HepG2 (cell line): ENCODE measurements around the gene ZNF780B. TPM values are rescaled to one million over a fixed set of nuclear protein-coding genes. Genes with fewer than 3 reads are reported as not detected.
A peak's percentile ranks its signal among the peaks of the same experiment; 100 is the strongest.

Source experiments
- ATAC-seq: fragments of 200-7000 bp; cut with Tn5 transposase; 3 replicates; pipeline ENCODE4 v1.9.1; 2020; ENCODE audit warnings: mild to moderate bottlenecking, moderate library complexity
- BruUV-seq: library from RNA; stranded (reverse); fragments of 400-500 nt; replicated peaks from 2 replicates; lab custom pipeline; 2021; lab: Mats Ljungman, UMichigan
- CTCF ChIA-PET: fragments of 300-600 bp; formaldehyde crosslinking; extraction: SDS; loops from one replicate; lab custom pipeline; 2021; ENCODE audit warnings: low total read pairs, inconsistent platforms, low intra/inter-chr PET ratio; lab: Yijun Ruan, JAX
- POLR2A ChIA-PET: fragments of 350-600 bp; sonication (Branson Sonifier 250); formaldehyde crosslinking; loops from one replicate; lab custom pipeline; 2020; ENCODE audit warnings: antibody characterized with exemption, inconsistent platforms; lab: Yijun Ruan, JAX
- DNase-seq: peaks from one replicate; pipeline ENCODE4 v3.0.0-alpha.2; 2015; ENCODE audit warnings: low spot score
- FAIRE-seq: peaks from 3 replicates; lab custom pipeline; 2011; peaks lifted over from hg19 to GRCh38; lab: Jason Lieb, UNC
- H2AFZ ChIP-seq: one replicate; pipeline ENCODE4 v1.6.1; 2011; ENCODE audit warnings: low read length, inconsistent platforms
- H3K27ac ChIP-seq: fragments of 300-600 bp; 3 replicates; pipeline ENCODE4 v1.8.0; 2011; ENCODE audit warnings: mixed run types, mild to moderate bottlenecking, mixed read lengths, low read length, inconsistent platforms; ENCODE audit not compliant: insufficient read depth; ENCODE audit errors: extremely low read length
- H3K27me3 ChIP-seq, 2 experiments: fragments of 200-600 bp in 1 of 2; 2 replicates in 1 of 2; 3 replicates in 1 of 2; pipeline versions ENCODE4 v1.6.0 to v1.8.0; 2011; ENCODE audit warnings: low read length in 2 of 2, mild to moderate bottlenecking in 2 of 2, moderate library complexity in 2 of 2, inconsistent platforms in 1 of 2; ENCODE audit not compliant: insufficient read depth in 2 of 2, control insufficient read depth in 1 of 2
- H3K36me3 ChIP-seq, 2 experiments: fragments of 200-600 bp in 1 of 2; replicated peaks in 1 of 2; 2 replicates in 1 of 2; 3 replicates in 1 of 2; pipeline versions ENCODE4 v1.5.1 to v1.8.0; 2011; ENCODE audit warnings: low read length in 2 of 2, inconsistent platforms in 1 of 2; ENCODE audit not compliant: insufficient read depth in 2 of 2, control insufficient read depth in 1 of 2
- H3K4me1 ChIP-seq: 2 replicates; pipeline ENCODE4 v1.5.1; 2012; ENCODE audit warnings: low read length, inconsistent platforms; ENCODE audit not compliant: insufficient read depth
- H3K4me2 ChIP-seq: 2 replicates; pipeline ENCODE4 v1.6.0; 2011; ENCODE audit warnings: low read depth, low read length, inconsistent platforms
- H3K4me3 ChIP-seq, 3 experiments: fragments of 200-600 bp in 1 of 3; sonication (generic), shearing (Covaris generic) in 1 of 3; replicated peaks in 1 of 3; 2 replicates each; pipeline ENCODE4 v1.5.1; 2011 to 2016; ENCODE audit warnings: low read length in 3 of 3, inconsistent platforms in 2 of 3, low read depth in 2 of 3, mild to moderate bottlenecking in 2 of 3, control low read depth in 1 of 3, mixed read lengths in 1 of 3; ENCODE audit not compliant: insufficient read depth in 1 of 3
- H3K79me2 ChIP-seq: one replicate; pipeline ENCODE4 v1.6.1; 2011; ENCODE audit warnings: low read length, inconsistent platforms; ENCODE audit not compliant: insufficient read depth
- H3K9ac ChIP-seq: 2 replicates; pipeline ENCODE4 v1.6.0; 2011; ENCODE audit warnings: mild to moderate bottlenecking, low read depth, low read length, inconsistent platforms; ENCODE audit not compliant: insufficient read depth
- H3K9me3 ChIP-seq: 2 replicates; pipeline ENCODE4 v1.5.1; 2012; ENCODE audit warnings: mild to moderate bottlenecking, low read length
- H4K20me1 ChIP-seq: 2 replicates; pipeline ENCODE4 v1.6.0; 2011; ENCODE audit warnings: inconsistent platforms, mild to moderate bottlenecking, low read length, moderate library complexity; ENCODE audit not compliant: insufficient read depth
- CBX2 ChIP-seq, 2 experiments: fragments of 200-600 bp in 1 of 2; sonication (generic); formaldehyde crosslinking in 1 of 2; IDR thresholded peaks; 2 replicates each; pipeline versions ENCODE4 v1.7.0 to v1.8.1; 2018 to 2022; ENCODE audit warnings: low read depth in 2 of 2, low read length in 1 of 2, mild to moderate bottlenecking in 1 of 2, missing genetic modification reagents in 1 of 2
- GTF2F1 ChIP-seq: fragments of 150-350 bp; IDR thresholded peaks from 2 replicates; pipeline ENCODE4 v1.6.1; 2014; ENCODE audit warnings: low read length
- LRRFIP1 ChIP-seq: sonication (generic); formaldehyde crosslinking; conservative IDR thresholded peaks from 2 replicates; pipeline ENCODE4 v1.4.0; 2020; ENCODE audit warnings: missing genetic modification reagents
- MXD3 ChIP-seq: IDR thresholded peaks from 2 replicates; pipeline ENCODE4 v1.6.1; 2016; ENCODE audit warnings: mild to moderate bottlenecking, missing biosample characterization, missing genetic modification reagents
- PATZ1 ChIP-seq: sonication (generic); formaldehyde crosslinking; IDR thresholded peaks from 2 replicates; pipeline ENCODE4 v1.4.0; 2020; ENCODE audit warnings: missing genetic modification reagents
- SOX13 ChIP-seq, 3 experiments: fragments of 450-650 bp in 1 of 3; sonication (generic) in 1 of 3; formaldehyde crosslinking in 1 of 3; IDR thresholded peaks in 2 of 3; conservative IDR thresholded peaks in 1 of 3; 2 replicates each; pipeline versions ENCODE4 v1.5.0 to v1.6.1; 2016 to 2020; ENCODE audit warnings: antibody characterized with exemption in 1 of 3, mild to moderate bottlenecking in 1 of 3, missing compliant biosample characterization in 1 of 3, missing genetic modification reagents in 1 of 3, moderate library complexity in 1 of 3
- ZNF136 ChIP-seq: sonication (generic); formaldehyde crosslinking; IDR thresholded peaks from 2 replicates; pipeline ENCODE4 v1.8.1; 2022; ENCODE audit warnings: low read depth, mild to moderate bottlenecking, moderate library complexity, missing genetic modification reagents
- ZNF274 ChIP-seq: sonication (generic); formaldehyde crosslinking; IDR thresholded peaks from 2 replicates; pipeline ENCODE4 v1.5.1; 2020; ENCODE audit warnings: mild to moderate bottlenecking, missing genetic modification reagents
- ZNF30 ChIP-seq: sonication (generic); formaldehyde crosslinking; IDR thresholded peaks from 2 replicates; pipeline ENCODE4 v1.5.0; 2020; ENCODE audit warnings: mild to moderate bottlenecking, missing genetic modification reagents
- ZNF451 ChIP-seq: sonication (generic); formaldehyde crosslinking; IDR thresholded peaks from 2 replicates; pipeline ENCODE4 v1.5.0; 2020; ENCODE audit warnings: mild to moderate bottlenecking, missing genetic modification reagents
- WGBS: methylation state at CpG from one replicate; pipeline ENCODE4 v1.1.6; 2017; ENCODE audit warnings: low lambda C conversion rate; 5-methylcytosine and 5-hydroxymethylcytosine counted together
- in situ Hi-C: cut with HindIII; loops from 2 replicates; pipeline ENCODE4 v1.10.0; 2017; ENCODE audit warnings: low pct_unique_long_range_greater_than_20kb; ENCODE audit not compliant: extremely low pct_ligation_motif_present
- intact Hi-C: fragments of 100-400 bp; cut with micrococcal nuclease; formaldehyde crosslinking; loops from one replicate; pipeline ENCODE4 v1.10.0; 2022; ENCODE audit not compliant: unreplicated experiment
- polyA plus RNA-seq, 8 experiments: library from polyadenylated mRNA; depleted of rRNA in 3 of 8; stranded (reverse) in 7 of 8; unstranded in 1 of 8; fragments of >200 nt; fragmentation: Illumina TruSeq in 4 of 8; extraction: Trizol in 4 of 8; gene quantifications; 2 replicates each; pipeline versions ENCODE4 v1.2.1 to v1.2.3, GENCODE V29; 2011 to 2016; ENCODE audit warnings: low read depth in 4 of 8, missing spikeins in 1 of 8, mixed read lengths in 1 of 8; ENCODE audit not compliant: insufficient read depth in 1 of 8
- total RNA-seq, 5 experiments: library from RNA; depleted of rRNA; stranded (reverse); fragments of >200 nt; fragmentation: Illumina TruSeq; extraction: Trizol; gene quantifications; 2 replicates each; pipeline ENCODE4 v1.2.3, GENCODE V29; 2016; ENCODE audit warnings: low read depth in 1 of 5
- TF ChIP-seq, protein P1 (sequence below): sonication (generic); formaldehyde crosslinking; IDR thresholded peaks from 2 replicates; pipeline ENCODE4 v1.8.1; 2023; ENCODE audit warnings: mild to moderate bottlenecking, missing genetic modification reagents, borderline replicate concordance

ZNF780B gene
- total and polyA plus RNA-seq, 2 of the 13 experiments (the other 11 are each of a cell fraction or from before 2014, with no cell fraction given) = 6.6 to 21.9 TPM

DNA sequence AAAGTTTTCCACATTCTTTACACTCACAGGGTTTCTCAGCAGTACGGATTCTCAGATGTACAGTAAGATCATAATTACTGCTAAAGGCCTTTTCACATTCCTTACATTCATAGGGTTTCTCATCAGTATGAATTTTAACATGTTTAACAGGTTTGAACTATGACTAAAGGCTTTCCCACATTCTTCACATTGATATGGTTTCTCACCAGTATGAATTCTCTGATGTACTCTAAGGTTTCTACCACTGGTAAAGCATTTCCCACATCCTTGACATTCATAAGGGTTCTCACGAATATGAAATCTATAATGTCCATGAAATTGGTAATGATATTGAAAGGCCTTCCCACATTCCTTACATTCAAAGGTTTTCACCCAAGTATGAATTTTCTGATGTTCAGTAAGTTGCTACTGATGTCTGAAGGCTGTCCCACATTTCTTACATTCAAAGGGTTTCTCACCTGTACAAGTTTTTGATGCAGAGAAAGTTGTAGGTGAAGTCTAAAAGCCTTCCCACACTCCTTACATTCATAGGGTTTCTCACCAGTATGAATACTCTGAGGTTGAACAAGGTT, 22.0 kb downstream of the ZNF780B start:
- ChIA-PET POLR2A (no interaction called here), CTCF (no interaction called here)
- H3K4me1 ChIP-seq = no peaks in the 10 kb centered on the region
- no peak for FAIRE-seq
- H3K79me2 ChIP-seq = no peaks in the 10 kb centered on the region
- H4K20me1 ChIP-seq = no peaks in the 10 kb centered on the region
- no peak for ATAC-seq
- no peak overlapping the region for H3K27ac ChIP-seq
- no TSS peak for BruUV-seq
- H2AFZ ChIP-seq = no peak overlapping the region
- H3K4me2 ChIP-seq = no peak overlapping the region
- H3K4me3 ChIP-seq = no peak overlapping the region
- TF ChIP-seq ZNF136 (CRISPR knock-in tag) = no peak
- no peak for TF ChIP-seq LRRFIP1
- TF ChIP-seq, protein P1, sequence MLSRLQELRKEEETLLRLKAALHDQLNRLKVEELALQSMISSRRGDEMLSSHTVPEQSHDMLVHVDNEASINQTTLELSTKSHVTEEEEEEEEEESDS (CRISPR knock-in tag) = no peak
- peak; percentile 50; the same call in 1 of the 2 replicates for TF ChIP-seq ZNF274
- DNase-seq = no peak
- H3K27me3 ChIP-seq = no peaks in the 10 kb centered on the region
- peaks cover 73% of the 10 kb centered on the region for H3K9me3 ChIP-seq
- intact Hi-C loops = no loop called here
- H3K9ac ChIP-seq = no peak overlapping the region
- in situ Hi-C loops = no loop called here
- 96% methylated on average over 2 of the region's 2 CpGs for WGBS
- no peaks in the 10 kb centered on the region; a peak in 1 of 5 replicates for H3K36me3 ChIP-seq

GRCh38 chr19:40026597-40026970, 29.4 kb downstream of the ZNF780B start:
- ATAC-seq (no peak), DNase-seq (no peak), FAIRE-seq (no peak)
- in situ Hi-C loops = no loop called here
- Histone ChIP-seq H3K4me2 (no peak overlapping the region), H4K20me1 (no peaks in the 10 kb centered on the region), H3K27me3 (no peaks in the 10 kb centered on the region), H3K4me1 (no peaks in the 10 kb centered on the region), H3K27ac (no peak overlapping the region), H3K79me2 (no peaks in the 10 kb centered on the region), H3K36me3 (no peaks in the 10 kb centered on the region), H3K4me3 (no peak overlapping the region), H3K9me3 (peaks cover 87% of the 10 kb centered on the region), H2AFZ (no peak overlapping the region), H3K9ac (no peak overlapping the region)
- intact Hi-C loops = no loop called here
- ChIA-PET CTCF (no interaction called here), POLR2A (no interaction called here)
- 84% methylated on average over 5 of the region's 5 CpGs for WGBS
- BruUV-seq = no TSS peak
- no peak for TF ChIP-seq MXD3 (CRISPR knock-in tag)
- TF ChIP-seq SOX13 (IDR thresholded peaks at IDR 0.05) = no peak
- no peak for TF ChIP-seq SOX13 (CRISPR knock-in tag; conservative IDR thresholded peaks at IDR 0.05 in 1 of 2, IDR thresholded peaks at IDR 0.05 in 1 of 2)
- TF ChIP-seq ZNF451 (CRISPR knock-in tag) = no peak
- no peak for TF ChIP-seq CBX2 (IDR thresholded peaks at IDR 0.05; ENCODE audit: low read depth, low read length)
- no peak for TF ChIP-seq CBX2 (CRISPR knock-in tag; IDR thresholded peaks at IDR 0.05; ENCODE audit: low read depth)
- no peak for TF ChIP-seq GTF2F1
- TF ChIP-seq ZNF30 (CRISPR knock-in tag) = no peak
- no peak for TF ChIP-seq PATZ1 (CRISPR knock-in tag)
